Upper lobe of right lung (tissue), 1 donor: ENCODE data around the gene C7orf33. TPM values are rescaled to one million over a fixed set of nuclear protein-coding genes. Genes with fewer than 3 reads are reported as not detected.

ENCODE experiments used
- ATAC-seq: fragments of 200-7000 bp; cut with Tn5 transposase; one replicate; pipeline ENCODE4 v1.9.1; 2020; ENCODE audit warnings: mild to moderate bottlenecking, moderate library complexity
- DNase-seq: peaks from one replicate; pipeline ENCODE4 v3.0.0-alpha.2; 2020
- H3K27ac ChIP-seq: fragments of 200-600 bp; one replicate; pipeline ENCODE4 v1.8.0; 2022
- H3K27me3 ChIP-seq: fragments of 200-600 bp; one replicate; pipeline ENCODE4 v1.8.0; 2022; ENCODE audit warnings: mild to moderate bottlenecking
- H3K36me3 ChIP-seq: fragments of 200-600 bp; one replicate; pipeline ENCODE4 v1.8.0; 2022
- H3K4me1 ChIP-seq: fragments of 200-600 bp; one replicate; pipeline ENCODE4 v1.8.0; 2022
- H3K4me3 ChIP-seq: fragments of 200-600 bp; one replicate; pipeline ENCODE4 v1.8.0; 2022; ENCODE audit warnings: mild to moderate bottlenecking
- H3K9me3 ChIP-seq: fragments of 200-600 bp; one replicate; pipeline ENCODE4 v1.8.0; 2022
- intact Hi-C: fragments of 100-400 bp; cut with DNase I; formaldehyde crosslinking; loops from one replicate; pipeline ENCODE4 v1.11.0; 2022
- total RNA-seq: library from RNA; stranded (reverse); fragmentation: NEBNext Ultra II Directional; extraction: Animal tissue kit (Norgen Biotek cat#: 25700); gene quantifications from one replicate; pipeline ENCODE4 v1.2.1, GENCODE V29; 2021
- TF ChIP-seq, protein P1 (sequence below): fragments of 200-600 bp; IDR thresholded peaks from one replicate; pipeline ENCODE4 v1.8.0; 2022; ENCODE audit warnings: antibody characterized with exemption
- donor health status: DM: no; HTN: yes; CAD: no; lungs with severe emphysema.

Gene C7orf33
- total RNA-seq, 1 donor from 2014 or later, result not detected

DNA sequence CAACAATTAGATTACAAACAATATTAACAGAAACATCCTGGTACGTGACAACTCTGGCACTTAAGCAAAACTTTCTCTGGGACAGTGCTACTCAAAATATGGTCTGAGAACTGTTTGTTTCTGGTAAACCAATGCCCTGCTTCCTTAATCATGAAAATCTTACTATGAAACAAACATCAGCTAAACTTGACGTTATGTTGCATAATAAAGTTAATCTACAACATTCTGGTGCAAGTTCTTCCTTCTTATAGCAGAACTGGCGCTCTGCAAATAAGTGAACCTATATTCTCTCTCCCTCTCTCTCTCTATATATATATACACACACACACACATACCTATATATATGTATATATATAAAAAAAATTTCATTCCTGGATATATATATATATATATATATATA lies 7.8 kb downstream of the C7orf33 start:
- no peak for DNase-seq
- no peak for ATAC-seq
- no peaks in the 10 kb centered on the region for H3K27me3 ChIP-seq
- intact Hi-C loops, result no loop called here
- no peak overlapping the region for H3K4me3 ChIP-seq
- TF ChIP-seq, protein P1, sequence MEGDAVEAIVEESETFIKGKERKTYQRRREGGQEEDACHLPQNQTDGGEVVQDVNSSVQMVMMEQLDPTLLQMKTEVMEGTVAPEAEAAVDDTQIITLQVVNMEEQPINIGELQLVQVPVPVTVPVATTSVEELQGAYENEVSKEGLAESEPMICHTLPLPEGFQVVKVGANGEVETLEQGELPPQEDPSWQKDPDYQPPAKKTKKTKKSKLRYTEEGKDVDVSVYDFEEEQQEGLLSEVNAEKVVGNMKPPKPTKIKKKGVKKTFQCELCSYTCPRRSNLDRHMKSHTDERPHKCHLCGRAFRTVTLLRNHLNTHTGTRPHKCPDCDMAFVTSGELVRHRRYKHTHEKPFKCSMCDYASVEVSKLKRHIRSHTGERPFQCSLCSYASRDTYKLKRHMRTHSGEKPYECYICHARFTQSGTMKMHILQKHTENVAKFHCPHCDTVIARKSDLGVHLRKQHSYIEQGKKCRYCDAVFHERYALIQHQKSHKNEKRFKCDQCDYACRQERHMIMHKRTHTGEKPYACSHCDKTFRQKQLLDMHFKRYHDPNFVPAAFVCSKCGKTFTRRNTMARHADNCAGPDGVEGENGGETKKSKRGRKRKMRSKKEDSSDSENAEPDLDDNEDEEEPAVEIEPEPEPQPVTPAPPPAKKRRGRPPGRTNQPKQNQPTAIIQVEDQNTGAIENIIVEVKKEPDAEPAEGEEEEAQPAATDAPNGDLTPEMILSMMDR, result no peak
- no peaks in the 10 kb centered on the region for H3K36me3 ChIP-seq
- no peak overlapping the region for H3K27ac ChIP-seq
- H3K4me1 ChIP-seq, result no peaks in the 10 kb centered on the region
- H3K9me3 ChIP-seq, result no peaks in the 10 kb centered on the region

DNA sequence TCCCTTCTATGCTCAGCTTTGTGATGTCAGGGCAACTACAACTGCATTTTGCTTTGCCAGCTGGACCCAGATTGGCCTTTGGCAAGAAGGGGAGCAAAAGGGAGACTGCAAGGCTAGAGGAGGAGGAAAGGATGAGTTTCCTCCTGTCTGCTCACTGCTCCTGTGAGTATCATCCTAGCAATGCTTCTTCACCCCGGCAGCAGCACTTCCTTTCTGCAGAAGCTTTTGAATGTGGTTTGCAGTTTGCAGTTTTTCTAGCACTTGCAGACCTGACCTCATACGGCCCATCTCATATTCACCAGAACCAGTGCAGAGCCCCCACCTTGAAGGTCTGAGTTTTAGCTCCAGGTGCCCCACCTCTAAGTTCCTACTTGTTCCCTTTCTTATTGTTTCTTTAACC lies 14.8 kb downstream of the C7orf33 start:
- H3K4me1 ChIP-seq, result no peaks in the 10 kb centered on the region
- intact Hi-C loops, result no loop called here
- TF ChIP-seq, protein P1, result no peak
- no peak overlapping the region for H3K27ac ChIP-seq
- ATAC-seq (no peak), DNase-seq (no peak)
- no peaks in the 10 kb centered on the region for H3K36me3 ChIP-seq
- no peaks in the 10 kb centered on the region for H3K27me3 ChIP-seq
- H3K4me3 ChIP-seq, result no peak overlapping the region
- H3K9me3 ChIP-seq, result no peaks in the 10 kb centered on the region

DNA sequence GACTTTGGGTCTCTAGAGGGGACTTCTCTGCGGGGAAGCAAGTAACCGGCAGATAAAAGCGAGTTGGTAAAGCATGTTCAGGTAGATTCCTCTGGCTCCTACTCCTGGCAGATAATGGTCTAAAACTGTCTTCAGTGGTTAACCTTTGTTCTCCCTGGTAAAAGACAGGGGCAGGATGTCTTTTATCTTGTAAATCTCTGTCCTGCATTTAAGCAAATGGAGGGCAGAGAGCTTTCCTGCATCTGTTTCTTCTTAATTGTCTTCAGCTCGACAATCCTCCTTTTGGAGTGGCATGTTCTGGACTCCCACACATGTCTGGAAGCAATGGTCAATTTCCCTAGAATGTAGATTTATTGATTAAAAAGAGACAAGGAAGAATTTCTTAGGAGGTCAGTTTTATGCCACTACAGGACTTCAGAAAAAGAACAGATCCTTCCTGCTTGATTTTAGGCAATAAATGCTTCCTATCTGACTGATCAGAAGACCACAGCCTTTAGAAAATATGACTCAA lies 16.6 kb downstream of the C7orf33 start:
- H3K27me3 ChIP-seq, result no peaks in the 10 kb centered on the region
- no peak overlapping the region for H3K4me3 ChIP-seq
- no peak for DNase-seq
- H3K4me1 ChIP-seq, result no peaks in the 10 kb centered on the region
- H3K27ac ChIP-seq, result no peak overlapping the region
- TF ChIP-seq, protein P1, result no peak
- H3K36me3 ChIP-seq, result no peaks in the 10 kb centered on the region
- no peaks in the 10 kb centered on the region for H3K9me3 ChIP-seq
- intact Hi-C loops, result no loop called here
- ATAC-seq, result no peak

- ATAC-seq (no peak), DNase-seq (no peak)
- TF ChIP-seq, protein P1, result no peak
- H3K4me1 ChIP-seq, result no peaks in the 10 kb centered on the region
- intact Hi-C loops, result no loop called here
- no peaks in the 10 kb centered on the region for H3K9me3 ChIP-seq
- H3K27me3 ChIP-seq, result peaks cover 4% of the 10 kb centered on the region
- no peaks in the 10 kb centered on the region for H3K36me3 ChIP-seq
- H3K27ac ChIP-seq, result no peak overlapping the region
- H3K4me3 ChIP-seq, result no peak overlapping the region
Observed at GRCh38 chr7:148609045-148609725, 18.6 kb downstream of the C7orf33 start.

DNA sequence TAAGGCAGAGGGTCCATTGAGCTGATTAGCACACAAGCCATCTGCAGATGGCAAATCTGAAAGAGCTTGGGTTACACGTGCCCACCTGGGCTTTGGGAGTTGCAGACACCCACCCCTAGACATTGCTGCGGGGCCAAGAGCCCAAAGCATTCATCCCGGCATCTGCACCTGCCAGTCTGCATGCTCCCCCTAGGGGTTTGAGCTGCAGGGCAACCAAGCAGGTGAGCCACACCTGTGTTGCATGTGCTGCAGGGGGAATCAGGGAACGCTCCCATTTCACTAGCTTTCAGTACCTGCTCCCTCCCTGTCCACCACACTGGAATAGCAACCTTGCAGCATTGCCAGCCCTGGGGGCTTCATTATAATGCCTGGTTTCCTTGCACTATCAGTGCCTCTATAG lies 21.1 kb downstream of the C7orf33 start:
- intact Hi-C loops, result no loop called here
- Histone ChIP-seq H3K27me3 (peaks cover 13% of the 10 kb centered on the region), H3K4me1 (no peaks in the 10 kb centered on the region), H3K27ac (no peak overlapping the region), H3K4me3 (no peak overlapping the region), H3K9me3 (no peaks in the 10 kb centered on the region), H3K36me3 (no peaks in the 10 kb centered on the region)
- ATAC-seq, result no peak
- TF ChIP-seq, protein P1, result no peak
- no peak for DNase-seq
